NCI-H526 treated with DMSO at 0.1 percent for 48 hours (cell line): ENCODE data around the gene TMEM132A.

Experiments
- DNase-seq: peaks from one replicate; lab custom pipeline; 2025; lab: John Stamatoyannopoulos, UW

Gene TMEM132A

GRCh38 chr11:60937144-60937527 is 12.9 kb downstream of the TMEM132A start:
- DNase-seq = no peak

DNA sequence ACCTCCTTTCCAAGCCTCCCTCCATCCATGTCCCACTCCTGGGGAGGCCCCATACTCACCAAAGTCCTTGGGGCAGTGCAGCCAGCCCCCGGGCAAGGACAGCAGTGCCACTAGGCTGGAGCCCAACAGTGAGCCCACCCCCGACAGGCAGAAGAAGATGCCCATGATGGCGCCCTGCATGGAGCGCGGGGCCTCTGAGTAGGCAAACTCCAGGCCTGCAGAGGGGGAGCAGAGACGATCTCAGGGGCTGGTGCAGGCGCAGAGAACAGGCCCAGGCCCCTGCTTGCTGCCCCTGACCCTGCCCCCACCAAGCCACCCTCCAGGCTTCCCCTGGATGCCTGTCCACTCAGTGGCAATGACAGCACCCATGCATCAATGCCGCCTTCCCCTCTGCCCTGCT is 13.6 kb downstream of the TMEM132A start:
- DNase-seq = no peak

DNA sequence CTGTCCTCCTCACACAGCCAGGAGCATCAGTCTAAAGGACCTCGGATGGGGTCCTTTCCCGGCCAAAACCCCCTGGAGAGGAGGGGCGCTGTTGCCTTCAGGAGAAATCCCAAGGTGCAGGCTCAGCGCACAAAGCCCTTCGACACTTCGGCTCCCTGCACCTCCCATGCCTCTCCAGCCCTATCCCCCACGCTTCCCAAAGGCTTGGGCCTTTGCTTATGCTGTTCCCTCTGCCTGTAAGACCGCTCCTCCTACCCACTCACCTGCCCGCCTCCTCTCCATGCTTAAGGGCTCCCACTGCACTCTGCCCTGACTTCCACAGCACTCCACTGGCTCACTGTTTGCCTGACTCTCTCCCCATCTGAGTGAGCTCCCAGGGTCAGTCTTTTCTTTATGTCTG is 14.2 kb downstream of the TMEM132A start:
- no peak for DNase-seq

DNA sequence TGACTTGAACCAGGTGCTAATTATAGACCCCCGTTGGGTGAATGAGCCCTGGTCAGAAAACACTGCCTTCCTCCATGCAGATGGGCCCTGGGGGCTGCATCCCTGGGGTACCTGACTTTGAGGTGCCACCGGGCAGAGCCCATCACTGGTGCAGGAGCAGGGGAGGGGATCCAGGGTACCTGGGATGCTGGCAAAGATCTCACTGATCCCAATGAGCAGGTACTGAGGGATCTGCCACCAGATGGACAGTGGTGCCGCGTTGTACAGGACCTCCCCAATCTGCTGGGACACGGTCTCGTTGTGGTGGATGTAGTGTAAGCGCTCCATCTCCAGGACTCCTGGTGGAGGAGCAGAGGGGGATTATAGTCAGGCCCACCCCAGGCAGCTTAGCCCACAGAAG is 15.0 kb downstream of the TMEM132A start:
- no peak for DNase-seq

DNA sequence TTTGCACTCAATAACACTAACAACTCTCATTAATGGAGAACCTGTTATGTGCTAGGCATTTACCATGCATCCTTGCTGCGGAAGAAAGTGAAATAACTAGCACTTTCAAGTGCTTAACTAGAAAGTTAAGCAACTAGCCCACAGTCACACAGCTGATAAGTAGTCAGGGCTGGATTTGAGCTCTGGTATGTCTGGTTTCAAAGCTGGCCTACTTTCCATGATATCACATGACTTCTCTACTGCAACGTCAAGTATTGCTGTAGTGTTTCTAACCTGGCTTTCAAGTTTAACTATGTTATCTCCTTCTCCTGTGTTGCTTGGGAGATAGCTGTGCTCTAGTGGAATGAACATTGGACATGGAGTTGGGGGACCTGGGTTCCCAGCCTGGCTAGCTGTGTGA is 15.6 kb downstream of the TMEM132A start:
- DNase-seq = no peak

GRCh38 chr11:60941371-60942119 is 17.3 kb downstream of the TMEM132A start:
- DNase-seq = no peak

- DNase-seq = no peak
These were observed 18.0 kb downstream of the TMEM132A start for GRCh38 chr11:60942219-60942618.

GRCh38 chr11:60942970-60943565 is 18.8 kb downstream of the TMEM132A start:
- no peak for DNase-seq

- DNase-seq = no peak
These were observed 20.4 kb downstream of the TMEM132A start for GRCh38 chr11:60944490-60945294.

- no peak for DNase-seq
These were observed 21.0 kb downstream of the TMEM132A start for GRCh38 chr11:60945295-60945667.

DNA sequence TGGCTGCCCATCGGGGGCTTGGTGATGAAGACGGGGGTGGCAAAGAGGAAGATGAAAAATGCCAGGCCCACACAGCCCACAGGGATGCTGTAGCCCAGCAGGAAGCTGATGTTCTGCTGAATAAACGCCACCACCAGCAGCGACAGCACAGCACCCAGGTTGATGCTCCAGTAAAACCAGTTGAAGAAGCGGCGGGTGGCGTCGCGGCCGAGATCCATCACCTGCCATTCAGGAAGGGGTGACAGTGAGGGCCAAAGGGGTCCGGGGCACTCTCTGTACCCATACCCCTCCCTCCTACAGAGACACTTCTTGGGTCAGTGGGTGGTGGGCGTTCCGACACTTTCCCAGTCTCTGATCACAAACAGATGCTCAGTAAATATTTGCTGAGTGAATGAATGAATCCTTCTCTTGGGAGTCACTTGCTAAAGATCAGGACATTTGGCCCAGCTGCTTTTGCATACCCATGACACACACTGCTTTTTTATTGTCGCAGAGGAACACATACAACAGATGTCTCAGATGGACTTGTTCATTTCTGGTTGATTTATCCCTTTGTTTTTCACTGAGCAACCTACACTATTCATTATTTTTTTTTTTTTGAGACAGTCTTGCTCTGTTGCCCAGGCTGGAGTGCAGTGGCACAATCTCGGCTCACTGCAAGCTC is 22.5 kb downstream of the TMEM132A start:
- DNase-seq = no peak

DNA sequence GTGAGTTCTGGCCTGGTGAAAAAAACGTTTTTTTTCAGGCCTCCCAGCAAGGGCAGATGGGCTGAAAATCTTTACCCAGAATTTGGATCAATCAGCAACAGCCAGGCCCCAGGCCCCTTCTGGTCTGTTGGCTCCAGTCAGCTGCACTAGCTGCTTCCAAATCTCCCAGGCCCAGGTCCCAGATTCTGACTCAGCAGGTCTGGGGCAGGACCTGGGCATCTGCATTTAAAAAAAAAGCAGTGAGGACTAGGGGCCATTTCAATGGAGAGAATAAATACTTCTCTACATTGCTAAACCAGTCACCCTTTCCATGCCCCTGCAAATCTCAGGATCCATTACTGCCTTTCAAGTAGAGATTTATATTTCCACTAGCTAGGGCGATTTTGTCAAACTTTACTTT is 23.4 kb downstream of the TMEM132A start:
- DNase-seq = no peak

DNA sequence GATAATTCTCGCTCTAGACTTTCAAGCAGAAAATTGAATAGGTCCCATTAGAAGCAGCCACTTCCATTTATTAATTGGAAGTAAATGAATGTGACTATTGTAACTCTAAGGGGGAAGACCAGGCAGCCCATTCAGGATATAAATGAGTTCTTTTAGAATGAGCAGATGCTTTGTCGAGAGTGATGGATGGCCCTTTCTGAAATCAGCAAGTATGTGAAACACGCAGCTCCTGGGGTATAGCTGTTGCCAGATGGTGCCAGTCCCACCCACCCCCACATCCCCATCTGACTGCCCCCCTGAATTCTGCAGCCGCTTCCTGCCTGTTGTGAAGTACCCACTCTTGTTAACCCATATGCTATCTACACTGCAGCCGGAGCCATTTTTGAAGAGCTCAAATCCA is 24.0 kb downstream of the TMEM132A start:
- DNase-seq = no peak

- DNase-seq = no peak
These were observed 25.8 kb downstream of the TMEM132A start for GRCh38 chr11:60950024-60950423.

DNA sequence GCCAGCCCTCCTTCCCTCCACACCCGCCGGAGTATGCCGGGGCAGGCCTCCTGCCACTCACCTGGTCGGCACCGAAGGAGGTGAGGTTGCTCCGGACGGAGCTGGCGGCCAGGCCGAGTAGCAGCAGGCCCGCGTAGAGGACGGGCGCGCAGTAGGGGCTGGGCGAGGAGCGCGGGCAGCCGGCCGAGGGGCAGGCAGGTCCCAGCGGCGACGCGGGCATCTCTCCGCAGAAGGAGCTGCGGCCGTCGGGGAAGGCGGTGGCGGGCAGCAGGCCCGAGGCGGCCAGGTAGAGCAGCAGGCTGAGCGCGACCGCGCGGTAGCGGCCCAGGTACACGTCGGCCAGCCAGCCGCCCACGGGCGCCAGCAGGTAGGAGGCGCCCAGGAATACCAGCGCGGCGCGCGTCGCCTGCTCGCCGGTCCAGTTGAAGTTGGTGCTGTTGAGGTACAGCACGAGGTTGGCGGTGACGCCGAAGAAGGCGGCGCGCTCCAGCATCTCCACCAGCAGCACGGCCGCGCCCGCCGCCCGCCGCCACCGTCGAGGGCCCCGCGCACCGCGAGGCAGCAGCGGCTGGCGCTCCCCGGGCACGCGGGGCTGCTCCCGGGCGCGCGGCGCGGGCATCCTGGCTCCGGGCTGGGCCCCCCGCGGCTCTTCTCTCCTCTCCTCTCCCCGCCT is 26.8 kb downstream of the TMEM132A start:
- DNase-seq = no peak

- no peak for DNase-seq
These were observed 27.3 kb downstream of the TMEM132A start for GRCh38 chr11:60951606-60951903.

DNA sequence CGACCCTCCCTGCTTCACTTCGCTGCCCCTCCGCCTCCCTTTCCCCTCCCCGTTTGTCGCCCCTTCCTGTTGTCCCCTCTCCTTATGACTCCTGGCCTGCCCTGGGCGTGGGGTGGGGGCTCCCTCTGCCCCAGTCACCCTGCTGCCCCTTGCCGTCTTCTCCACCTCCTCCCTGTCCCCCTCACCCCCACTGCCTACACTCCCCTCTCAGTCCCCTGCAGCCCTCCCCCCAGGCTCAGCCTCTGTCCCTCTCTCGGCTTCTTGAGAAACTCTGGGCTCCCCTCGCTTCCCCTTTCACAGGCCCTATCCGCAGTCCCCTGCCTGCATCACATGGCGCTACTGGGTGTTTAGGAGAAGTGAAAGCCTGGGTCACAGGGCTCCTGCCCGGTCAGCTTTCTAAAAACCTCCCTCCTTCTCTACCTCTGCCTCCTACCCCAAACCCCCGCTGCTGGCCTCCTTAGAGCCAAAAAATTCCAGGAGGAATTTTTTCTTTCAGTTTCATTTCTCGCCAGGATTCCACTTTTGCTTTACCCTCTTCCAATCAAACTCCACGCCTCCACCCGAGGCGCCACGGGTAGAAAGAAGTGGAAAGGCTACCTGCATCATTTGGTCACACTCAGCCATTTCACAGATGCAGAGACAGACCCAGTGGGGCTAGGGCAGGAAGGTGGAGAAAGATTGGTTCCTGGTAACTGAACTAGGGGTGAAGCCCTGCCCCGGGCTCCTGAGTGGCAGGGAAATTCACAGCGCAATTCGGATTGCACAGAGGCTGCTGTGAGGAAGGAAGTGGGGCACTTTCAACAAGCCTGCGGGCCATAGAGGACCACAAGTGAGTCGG is 27.9 kb downstream of the TMEM132A start, which contains the start of gene SLC15A3:
Gene SLC15A3, minus strand, starts transcription at position 273 of the 838 bp plus-strand sequence. CDS start 625 bp downstream, outside the sequence.
- no peak for DNase-seq

- DNase-seq = no peak
These were observed 28.5 kb downstream of the TMEM132A start for GRCh38 chr11:60952742-60953170.

DNA sequence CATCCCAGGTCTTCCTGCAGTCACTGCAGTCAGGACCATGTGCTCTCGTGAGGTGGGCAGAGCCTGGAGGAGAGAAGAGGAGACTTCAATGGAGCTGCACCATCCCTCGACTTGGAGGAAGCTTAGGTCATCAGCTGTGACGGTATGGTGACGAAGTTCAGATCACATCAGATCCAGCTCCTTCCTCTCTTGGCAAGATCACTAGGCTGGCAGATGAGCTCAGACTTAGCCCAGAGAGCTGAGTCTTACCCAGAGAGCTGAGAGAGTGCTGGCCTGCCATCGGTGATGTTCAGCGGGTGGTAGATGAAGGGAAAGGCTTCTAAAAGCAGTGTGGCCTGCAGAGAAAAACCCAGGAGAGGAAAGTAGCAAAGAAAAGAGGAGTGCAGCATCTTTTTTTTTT is 29.5 kb downstream of the TMEM132A start:
- DNase-seq = no peak

- no peak for DNase-seq
These were observed 30.2 kb downstream of the TMEM132A start for GRCh38 chr11:60954421-60954820.

DNA sequence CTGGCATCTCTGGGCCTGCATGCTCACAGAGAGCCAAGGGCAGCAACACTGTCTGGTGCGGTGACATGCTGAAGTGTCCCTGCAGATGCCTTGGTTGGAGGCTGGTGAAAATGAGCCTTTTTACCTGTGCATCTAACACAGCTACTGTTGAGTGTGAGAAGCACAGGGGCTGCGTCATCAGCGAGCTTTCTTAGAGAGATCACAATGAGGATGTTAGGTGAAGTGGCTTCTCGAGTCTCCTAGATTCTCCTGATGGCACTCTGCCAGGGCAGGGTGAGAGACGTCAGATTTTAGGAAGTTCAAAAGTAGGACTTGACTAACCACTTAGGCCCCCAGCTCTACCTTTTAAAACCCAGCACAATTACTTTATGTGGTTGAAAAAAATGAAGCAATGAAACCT is 31.3 kb downstream of the TMEM132A start:
- no peak for DNase-seq
